ENCODE measurements around the gene KRT72.

Gene KRT72

GRCh38 chr12:52575256-52575655 is 26.0 kb downstream of the KRT72 start:
- no peak for FAIRE-seq

GRCh38 chr12:52573743-52574142 is 27.5 kb downstream of the KRT72 start, which contains the start of gene KRT74:
KRT74 (minus strand) TSS chr12:52573843; CDS start chr12:52573777, 66 bp downstream.
- FAIRE-seq = no peak

GRCh38 chr12:52573306-52573705 is 28.0 kb downstream of the KRT72 start:
- FAIRE-seq = no peak

- no peak for FAIRE-seq
These were observed 30.8 kb downstream of the KRT72 start for GRCh38 chr12:52570511-52570910.

GRCh38 chr12:52568111-52568510 is 33.2 kb downstream of the KRT72 start:
- no peak for FAIRE-seq

- FAIRE-seq = no peak
These were observed 34.4 kb downstream of the KRT72 start for GRCh38 chr12:52566847-52567291.

- no peak for FAIRE-seq
These were observed 36.7 kb downstream of the KRT72 start for GRCh38 chr12:52564582-52564981.

GRCh38 chr12:52561880-52562449 is 39.3 kb downstream of the KRT72 start:
- FAIRE-seq = no peak

- FAIRE-seq = no peak
These were observed 41.3 kb downstream of the KRT72 start for GRCh38 chr12:52559979-52560378.

GRCh38 chr12:52558781-52559445 is 42.4 kb downstream of the KRT72 start:
- no peak for FAIRE-seq

- no peak for FAIRE-seq
These were observed 43.8 kb downstream of the KRT72 start for GRCh38 chr12:52557476-52557875.

- FAIRE-seq = no peak
These were observed 45.7 kb downstream of the KRT72 start for GRCh38 chr12:52555577-52555976.

- FAIRE-seq = no peak
These were observed 48.5 kb downstream of the KRT72 start, which contains the start of gene KRT71 for GRCh38 chr12:52552681-52553195. KRT71 (minus strand) TSS chr12:52553145; CDS start chr12:52553077, 68 bp downstream.

- FAIRE-seq = no peak
These were observed 49.2 kb downstream of the KRT72 start for GRCh38 chr12:52552055-52552454.

GRCh38 chr12:52551216-52551865 is 49.9 kb downstream of the KRT72 start:
- no peak for FAIRE-seq

GRCh38 chr12:52546126-52546525 is 55.1 kb downstream of the KRT72 start:
- no peak for FAIRE-seq

GRCh38 chr12:52543985-52544883 is 57.0 kb downstream of the KRT72 start:
- FAIRE-seq = no peak

GRCh38 chr12:52542785-52543318 is 58.4 kb downstream of the KRT72 start:
- FAIRE-seq = no peak

- no peak for FAIRE-seq
These were observed 59.1 kb downstream of the KRT72 start for GRCh38 chr12:52542157-52542556.

GRCh38 chr12:52541709-52542108 is 59.6 kb downstream of the KRT72 start:
- no peak for FAIRE-seq

GRCh38 chr12:52540531-52540930 is 60.7 kb downstream of the KRT72 start:
- FAIRE-seq = no peak

GRCh38 chr12:52539821-52540173 is 61.5 kb downstream of the KRT72 start:
- FAIRE-seq = no peak

All from islet of Langerhans (tissue), 1 donor.